Endothelial cell of umbilical vein (primary cell): ENCODE results near the gene LIPK. TPM values are rescaled to one million over a fixed set of nuclear protein-coding genes. Genes with fewer than 3 reads are reported as not detected.

ENCODE experiments used
- BruUV-seq: library from RNA; stranded (reverse); fragments of 400-500 nt; replicated peaks from 2 replicates; lab custom pipeline; 2021; lab: Mats Ljungman, UMichigan
- CTCF ChIA-PET: fragments of 300-600, 350-600 bp; sonication (Branson Sonifier 250); formaldehyde crosslinking; loops from one replicate; lab custom pipeline; 2021; ENCODE audit warnings: antibody characterized with exemption, inconsistent platforms; lab: Charles Lee
- POLR2A ChIA-PET: fragments of 300-600, 350-600 bp; sonication (Branson Sonifier 250); formaldehyde crosslinking; loops from one replicate; lab custom pipeline; 2021; ENCODE audit warnings: antibody characterized with exemption, inconsistent platforms; lab: Charles Lee
- DNase-seq: peaks from one replicate; pipeline ENCODE4 v3.0.0-alpha.2; 2011; ENCODE audit warnings: low read depth, low spot score
- FAIRE-seq: peaks from 2 replicates; lab custom pipeline; 2011; peaks lifted over from hg19 to GRCh38; lab: Jason Lieb, UNC
- H2AFZ ChIP-seq: 2 replicates; pipeline ENCODE4 v1.6.0; 2012; ENCODE audit warnings: low read depth, low read length, control low read depth, inconsistent platforms
- H3K27ac ChIP-seq: 2 replicates; pipeline ENCODE4 v1.5.1; 2011; ENCODE audit warnings: low read depth, mild to moderate bottlenecking, control low read depth, low read length, moderate library complexity; ENCODE audit not compliant: insufficient read depth
- H3K27me3 ChIP-seq, 2 experiments: 2 replicates each; pipeline versions ENCODE4 v1.6.0 to v1.6.1; 2011; ENCODE audit warnings: low read length in 2 of 2, mixed read lengths in 1 of 2; ENCODE audit not compliant: control insufficient read depth in 2 of 2, insufficient read depth in 2 of 2
- H3K36me3 ChIP-seq, 2 experiments: 2 replicates in 1 of 2; 3 replicates in 1 of 2; pipeline ENCODE4 v1.5.1; 2011; ENCODE audit warnings: low read length in 2 of 2, mild to moderate bottlenecking in 1 of 2, moderate library complexity in 1 of 2; ENCODE audit not compliant: control insufficient read depth in 2 of 2, insufficient read depth in 2 of 2; ENCODE audit errors: extremely low read depth in 1 of 2
- H3K4me1 ChIP-seq: 3 replicates; pipeline ENCODE4 v1.5.1; 2011; ENCODE audit warnings: mild to moderate bottlenecking, low read length; ENCODE audit not compliant: control insufficient read depth, insufficient read depth; ENCODE audit errors: extremely low read depth
- H3K4me2 ChIP-seq: 2 replicates; pipeline ENCODE4 v1.6.1; 2011; ENCODE audit warnings: low read length, control low read depth, mixed read lengths; ENCODE audit not compliant: insufficient read depth
- H3K4me3 ChIP-seq, 3 experiments: fragments of 200-600 bp in 1 of 3; sonication (generic), shearing (Covaris generic) in 1 of 3; replicated peaks in 1 of 3; 2 replicates each; pipeline ENCODE4 v1.5.1; 2011 to 2016; ENCODE audit warnings: control low read depth in 3 of 3, low read length in 3 of 3, mild to moderate bottlenecking in 2 of 3, inconsistent platforms in 1 of 3, low read depth in 1 of 3, moderate library complexity in 1 of 3; ENCODE audit not compliant: insufficient read depth in 1 of 3
- H3K79me2 ChIP-seq: 2 replicates; pipeline ENCODE4 v1.6.0; 2012; ENCODE audit warnings: low read length, inconsistent platforms; ENCODE audit not compliant: control insufficient read depth, insufficient read depth
- H3K9ac ChIP-seq: replicated peaks from 2 replicates; pipeline ENCODE3; 2011; ENCODE audit warnings: low read length, control low read depth; ENCODE audit not compliant: insufficient read depth; ENCODE audit errors: extremely low read depth
- H3K9me1 ChIP-seq: replicated peaks from 3 replicates; pipeline ENCODE4 v1.6.0; 2011; ENCODE audit warnings: mild to moderate bottlenecking, low read length; ENCODE audit not compliant: control insufficient read depth, insufficient read depth; ENCODE audit errors: extremely low read depth
- H3K9me3 ChIP-seq: replicated peaks from 2 replicates; pipeline ENCODE4 v1.5.1; 2012; ENCODE audit warnings: low read length, inconsistent platforms; ENCODE audit not compliant: control insufficient read depth, insufficient read depth
- H4K20me1 ChIP-seq: replicated peaks from 2 replicates; pipeline ENCODE3; 2011; ENCODE audit warnings: mild to moderate bottlenecking, low read length; ENCODE audit not compliant: control insufficient read depth, insufficient read depth; ENCODE audit errors: extremely low read depth
- CTCF ChIP-seq, 2 donors: IDR thresholded peaks; 1 replicate in 1 of 2; 2 replicates in 1 of 2; pipeline ENCODE4 v1.5.1; 2011; ENCODE audit warnings: low read length in 2 of 2, mild to moderate bottlenecking in 2 of 2, moderate library complexity in 2 of 2, control low read depth in 1 of 2, inconsistent platforms in 1 of 2, low read depth in 1 of 2; ENCODE audit not compliant: insufficient read depth in 1 of 2; ENCODE audit errors: extremely low read depth in 1 of 2
- EZH2 ChIP-seq: IDR thresholded peaks from 2 replicates; pipeline ENCODE4 v1.6.1; 2012; ENCODE audit warnings: borderline replicate concordance, low read depth, mild to moderate bottlenecking, moderate library complexity, low read length, inconsistent platforms; ENCODE audit not compliant: severe bottlenecking
- FOS ChIP-seq: IDR thresholded peaks from 2 replicates; pipeline ENCODE4 v1.6.1; 2011; ENCODE audit warnings: mild to moderate bottlenecking, low read length, moderate library complexity, borderline replicate concordance; ENCODE audit not compliant: insufficient read depth
- GATA2 ChIP-seq: IDR thresholded peaks from 2 replicates; pipeline ENCODE4 v1.7.0; 2011; ENCODE audit warnings: low read depth, mild to moderate bottlenecking, moderate library complexity, mixed read lengths, low read length; ENCODE audit not compliant: insufficient read length, insufficient read depth
- JUN ChIP-seq: IDR thresholded peaks from 2 replicates; pipeline ENCODE4 v1.6.1; 2011; ENCODE audit warnings: borderline replicate concordance, low read depth; ENCODE audit not compliant: insufficient read length, insufficient read depth
- MAX ChIP-seq: IDR thresholded peaks from 2 replicates; pipeline ENCODE4 v1.6.1; 2011; ENCODE audit not compliant: insufficient read depth, insufficient read length
- MYC ChIP-seq: IDR thresholded peaks from one replicate; pipeline ENCODE4 v1.6.1; 2011; ENCODE audit warnings: mild to moderate bottlenecking, low read depth, low read length
- POLR2A ChIP-seq: IDR thresholded peaks from 2 replicates; pipeline ENCODE4 v1.6.1; 2012; ENCODE audit warnings: low read depth, mild to moderate bottlenecking, control low read depth, low read length
- POLR2AphosphoS5 ChIP-seq: IDR thresholded peaks from 2 replicates; pipeline ENCODE4 v1.6.1; 2012; ENCODE audit warnings: low read depth, mild to moderate bottlenecking, control low read depth, low read length, moderate library complexity; ENCODE audit not compliant: insufficient read depth
- dilution Hi-C: fragments of 300-500 bp; cut with MboI; formaldehyde crosslinking; loops from one replicate; pipeline ENCODE4 v1.15.0; 2019; ENCODE audit warnings: low sequenced_read_pairs; ENCODE audit not compliant: extremely low pct_ligation_motif_present
- intact Hi-C: fragments of 100-400 bp; cut with micrococcal nuclease; formaldehyde crosslinking; loops from one replicate; pipeline ENCODE4 v1.10.0; 2022
- polyA plus RNA-seq, 4 experiments: library from polyadenylated mRNA; depleted of rRNA in 3 of 4; stranded (reverse) in 3 of 4; unstranded in 1 of 4; fragments of >200 nt; gene quantifications; 2 replicates each; pipeline versions ENCODE4 v1.2.1 to v1.2.3, GENCODE V29; 2011 to 2012; ENCODE audit warnings: missing spikeins in 1 of 4
- total RNA-seq: library from RNA; stranded (reverse); gene quantifications from 2 replicates; pipeline ENCODE4 v1.2.3, GENCODE V29; 2021

LIPK gene
- total and polyA plus RNA-seq, 2 donors (not counting 3 experiments of a cell fraction or from before 2014, with no cell fraction given), result not detected

GRCh38 chr10:88702848-88703597 lies 3.0 kb upstream of the LIPK start:
- no peaks in the 10 kb centered on the region for H3K79me2 ChIP-seq
- peak; percentile 83 for DNase-seq
- CTCF ChIA-PET, result interaction anchor here (0.9 to 1.3 kb wide), 2 partner anchors 9 to 138 kb away, joined by 5 to 11 read pairs; no protein-coding TSS in a partner anchor

More at GRCh38 chr10:88702848-88703597, 3.0 kb upstream of the LIPK start:
- no peaks in the 10 kb centered on the region for H4K20me1 ChIP-seq
- POLR2A ChIA-PET, result no interaction called here
- intact Hi-C loops (no loop called here), dilution Hi-C loops (no loop called here)
- FAIRE-seq, result peak; percentile 71
- H2AFZ ChIP-seq, result no peak overlapping the region
- no peak overlapping the region for H3K9ac ChIP-seq
- no TSS peak for BruUV-seq
- H3K9me3 ChIP-seq, result no peaks in the 10 kb centered on the region
- peaks cover 29% of the 10 kb centered on the region for H3K4me1 ChIP-seq
- no peak overlapping the region for H3K4me3 ChIP-seq
- TF ChIP-seq JUN, result peak; percentile 15
- peak; percentile 71 for TF ChIP-seq GATA2
- peak; percentile 35 for TF ChIP-seq POLR2A
- no peak for TF ChIP-seq EZH2
- TF ChIP-seq POLR2AphosphoS5, result peak; percentile 94
- TF ChIP-seq CTCF (IDR thresholded peaks at IDR 0.05; ENCODE audit: extremely low read depth in 1 of 2, insufficient read depth in 1 of 2, low read depth in 1 of 2, low read length in 2 of 2), result no peak
- peak; percentile 48 for TF ChIP-seq FOS
- TF ChIP-seq MAX, result no peak
- no peak for TF ChIP-seq MYC
- H3K9me1 ChIP-seq, result no peaks in the 10 kb centered on the region
- no peak overlapping the region for H3K27ac ChIP-seq
- no peaks in the 10 kb centered on the region for H3K36me3 ChIP-seq
- H3K4me2 ChIP-seq, result peak overlapping the region; percentile 5
- H3K27me3 ChIP-seq, result peaks cover 0 to 2% of the 10 kb centered on the region in 2 experiments
